Testis (tissue), 2 donors: ENCODE measurements around the gene KCNN3.

ENCODE experiments used
- CTCF ChIP-seq, 3 experiments: fragments of 450-650 bp in 2 of 3; fragments of 200-600 bp in 1 of 3; sonication (generic) in 1 of 3; IDR thresholded peaks; one replicate each; pipeline ENCODE4 v1.5.1; 2016 to 2019; ENCODE audit warnings: antibody characterized with exemption in 3 of 3, mild to moderate bottlenecking in 2 of 3, moderate library complexity in 1 of 3
- POLR2A ChIP-seq: fragments of 450-650 bp; IDR thresholded peaks from one replicate; pipeline ENCODE4 v1.6.1; 2017; ENCODE audit warnings: antibody characterized with exemption, mild to moderate bottlenecking, moderate library complexity

- no peak for TF ChIP-seq CTCF (IDR thresholded peaks at IDR 0.05)
- no peak for TF ChIP-seq POLR2A
Measured at GRCh38 chr1:154735061-154735803, 134.8 kb downstream of the KCNN3 start.
